Sigmoid colon (tissue), 4 donors: ENCODE data around the gene CASZ1.
A peak's percentile ranks its signal among the peaks of the same experiment; 100 is the strongest.

Source experiments
- CTCF ChIP-seq, 4 experiments: fragments of 450-650 bp in 3 of 4; fragments of 200-600 bp in 1 of 4; IDR thresholded peaks; one replicate each; pipeline ENCODE4 v1.5.1; 2016 to 2019; ENCODE audit warnings: antibody characterized with exemption in 4 of 4, mild to moderate bottlenecking in 3 of 4, moderate library complexity in 2 of 4
- EP300 ChIP-seq, 4 donors: sonication (generic); formaldehyde crosslinking; IDR thresholded peaks; one replicate each; pipeline ENCODE4 v1.6.1; 2017; ENCODE audit warnings: antibody characterized with exemption in 4 of 4
- POLR2A ChIP-seq, 2 donors: fragments of 450-650 bp; IDR thresholded peaks; one replicate each; pipeline ENCODE4 v1.6.1; 2016; ENCODE audit warnings: antibody characterized with exemption in 2 of 2, mild to moderate bottlenecking in 2 of 2, moderate library complexity in 2 of 2
- POLR2AphosphoS5 ChIP-seq, 4 donors: sonication (generic); formaldehyde crosslinking; IDR thresholded peaks; one replicate each; pipeline ENCODE4 v1.6.1; 2017; ENCODE audit warnings: antibody characterized with exemption in 4 of 4

GRCh38 chr1:10789803-10790702, 6.4 kb downstream of the CASZ1 start:
- TF ChIP-seq POLR2AphosphoS5 (IDR thresholded peaks at IDR 0.05) (peak in 1 of 4 donors; percentile 36), CTCF (IDR thresholded peaks at IDR 0.05) (no peak), EP300 (IDR thresholded peaks at IDR 0.05) (no peak), POLR2A (IDR thresholded peaks at IDR 0.05) (no peak)
